Measurements from ENCODE around the gene PPP1R26. TPM values are rescaled to one million over a fixed set of nuclear protein-coding genes. Genes with fewer than 3 reads are reported as not detected.
A peak's percentile ranks its signal among the peaks of the same experiment; 100 is the strongest.
"Not testable (repeated sequence)": the region's sequence is repeated elsewhere in the genome, so short reads cannot be mapped to it uniquely, and the experiment has no call there.

Gene PPP1R26, protein sequence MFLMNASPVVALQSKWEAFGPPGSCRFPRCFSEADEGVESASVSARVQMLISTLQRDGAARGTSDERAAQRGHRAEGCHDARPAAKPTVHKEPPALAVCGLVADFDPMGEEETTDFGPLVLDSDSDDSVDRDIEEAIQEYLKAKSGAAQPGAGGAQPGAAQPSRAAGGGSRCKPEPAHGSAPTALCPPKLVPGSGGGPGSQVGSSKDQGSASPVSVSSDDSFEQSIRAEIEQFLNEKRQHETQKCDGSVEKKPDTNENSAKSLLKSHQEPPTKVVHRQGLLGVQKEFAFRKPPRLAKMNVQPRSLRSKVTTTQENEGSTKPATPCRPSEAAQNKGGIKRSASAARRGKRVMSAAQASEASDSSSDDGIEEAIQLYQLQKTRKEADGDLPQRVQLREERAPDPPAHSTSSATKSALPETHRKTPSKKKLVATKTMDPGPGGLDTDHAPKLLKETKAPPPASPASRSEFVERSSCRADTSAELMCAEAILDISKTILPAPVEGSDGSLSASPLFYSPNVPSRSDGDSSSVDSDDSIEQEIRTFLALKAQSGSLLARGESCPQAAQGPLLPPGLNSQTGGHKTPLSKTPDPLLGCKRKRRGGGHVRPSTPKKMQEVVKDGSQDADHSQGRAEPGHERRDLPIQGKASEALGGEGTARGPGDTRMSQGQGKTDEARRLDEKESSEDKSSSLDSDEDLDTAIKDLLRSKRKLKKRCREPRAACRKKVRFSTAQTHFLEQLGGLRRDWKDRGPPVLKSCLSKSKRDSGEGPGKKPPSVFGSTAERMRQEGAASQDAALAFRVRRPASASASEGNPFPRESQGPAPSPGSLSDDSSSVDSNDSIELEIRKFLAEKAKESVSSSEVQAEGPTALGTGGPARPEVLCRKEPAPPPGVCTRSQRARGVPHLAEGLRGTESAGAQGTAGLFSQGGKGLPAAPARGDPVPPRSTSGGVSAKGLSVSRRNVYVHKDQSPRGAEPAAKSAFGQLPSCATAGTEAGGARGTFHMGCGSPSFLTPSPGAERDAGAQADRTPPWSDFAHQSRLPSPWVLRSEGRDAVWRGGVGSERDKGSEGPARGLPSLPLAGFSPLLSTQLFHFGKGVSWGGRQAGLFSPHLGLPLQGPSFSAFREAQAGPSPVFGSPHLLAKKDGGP (N-terminal part only)
- total RNA-seq: 7.9 TPM

DNA sequence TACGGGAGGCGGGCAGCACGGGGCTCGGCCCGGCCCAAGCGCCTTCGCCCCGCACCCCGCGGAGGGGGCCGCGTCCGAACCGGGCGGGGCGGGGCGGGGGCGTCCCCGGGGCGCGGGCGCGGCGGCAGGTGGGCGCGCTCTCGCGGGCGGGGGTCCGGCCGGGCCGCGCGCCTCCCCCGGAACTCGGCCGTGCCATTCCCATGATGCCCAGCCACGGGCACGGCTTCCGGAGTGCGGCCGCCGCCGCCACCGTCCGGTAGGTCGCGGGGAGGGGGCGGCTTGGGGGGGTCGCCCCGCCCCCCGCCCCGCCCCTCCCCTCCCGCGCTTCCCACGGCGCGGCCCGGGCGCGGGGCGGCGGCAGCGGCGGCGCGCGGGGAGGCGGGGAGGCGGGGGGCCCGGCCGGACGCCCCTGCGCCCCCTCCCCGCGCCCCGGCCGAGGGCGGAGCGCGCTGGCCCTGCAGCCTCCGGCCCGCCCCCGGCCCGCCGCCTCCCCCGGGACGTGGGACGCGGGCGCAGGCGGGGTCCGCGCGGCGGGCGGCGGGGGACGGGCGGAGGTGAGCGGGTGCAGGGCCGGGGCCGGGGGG, at the start of gene PPP1R26:
TSS of gene PPP1R26 (plus strand) at position 314 of the 584 bp plus-strand sequence. CDS start 4,729 bp downstream, outside the sequence.
- intact Hi-C loops (cut with DNase I): no loop called here
- no peak for DNase-seq (ENCODE audit: extremely low spot score in 2 of 2)
- Histone ChIP-seq H3K27me3 (no peaks in the 10 kb centered on the region), H3K4me1 (peaks cover 14% of the 10 kb centered on the region), H3K9me3 (no peaks in the 10 kb centered on the region), H3K27ac (peak within 1 kb of the TSS; percentile 69), H3K36me3 (peaks cover 0 to 3% of the 10 kb centered on the region in 2 donors), H3K4me3 (peak within 1 kb of the TSS; percentile 55 to 90)
- TF ChIP-seq POLR2A (IDR thresholded peaks at IDR 0.05) (no peak), POLR2AphosphoS5 (IDR thresholded peaks at IDR 0.05; ENCODE audit: insufficient read depth in 1 of 2, low read depth in 1 of 2) (no peak)
- TF ChIP-seq, protein P1, sequence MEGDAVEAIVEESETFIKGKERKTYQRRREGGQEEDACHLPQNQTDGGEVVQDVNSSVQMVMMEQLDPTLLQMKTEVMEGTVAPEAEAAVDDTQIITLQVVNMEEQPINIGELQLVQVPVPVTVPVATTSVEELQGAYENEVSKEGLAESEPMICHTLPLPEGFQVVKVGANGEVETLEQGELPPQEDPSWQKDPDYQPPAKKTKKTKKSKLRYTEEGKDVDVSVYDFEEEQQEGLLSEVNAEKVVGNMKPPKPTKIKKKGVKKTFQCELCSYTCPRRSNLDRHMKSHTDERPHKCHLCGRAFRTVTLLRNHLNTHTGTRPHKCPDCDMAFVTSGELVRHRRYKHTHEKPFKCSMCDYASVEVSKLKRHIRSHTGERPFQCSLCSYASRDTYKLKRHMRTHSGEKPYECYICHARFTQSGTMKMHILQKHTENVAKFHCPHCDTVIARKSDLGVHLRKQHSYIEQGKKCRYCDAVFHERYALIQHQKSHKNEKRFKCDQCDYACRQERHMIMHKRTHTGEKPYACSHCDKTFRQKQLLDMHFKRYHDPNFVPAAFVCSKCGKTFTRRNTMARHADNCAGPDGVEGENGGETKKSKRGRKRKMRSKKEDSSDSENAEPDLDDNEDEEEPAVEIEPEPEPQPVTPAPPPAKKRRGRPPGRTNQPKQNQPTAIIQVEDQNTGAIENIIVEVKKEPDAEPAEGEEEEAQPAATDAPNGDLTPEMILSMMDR (IDR thresholded peaks at IDR 0.05): no peak

DNA sequence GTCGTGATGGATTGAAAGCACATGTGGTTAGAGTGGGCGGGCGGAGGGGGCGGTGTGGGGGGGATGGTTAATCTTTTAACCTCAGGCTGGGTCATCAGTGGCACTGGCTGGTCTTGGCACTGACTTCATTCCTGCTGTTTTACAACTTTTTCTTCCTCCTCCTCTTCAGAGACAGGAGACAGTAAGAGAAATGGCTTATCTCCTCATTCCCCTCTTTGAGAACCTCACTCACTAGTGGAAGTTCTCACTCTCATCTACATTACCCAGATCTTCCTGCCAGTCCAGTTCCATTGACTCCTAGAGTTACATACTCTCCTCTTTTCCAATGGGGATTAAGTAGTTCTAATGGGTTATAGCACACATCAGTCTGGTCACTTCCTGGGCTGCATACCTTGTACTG, 42.3 kb upstream of the PPP1R26 start:
- Histone ChIP-seq H3K9me3 (no peaks in the 10 kb centered on the region), H3K4me1 (no peaks in the 10 kb centered on the region), H3K36me3 (no peaks in the 10 kb centered on the region), H3K4me3 (no peak overlapping the region), H3K27ac (no peak overlapping the region), H3K27me3 (no peaks in the 10 kb centered on the region)
- DNase-seq (ENCODE audit: extremely low spot score in 2 of 2): no peak
- intact Hi-C loops (cut with DNase I): no loop called here
- no peak for TF ChIP-seq POLR2A (IDR thresholded peaks at IDR 0.05)
- TF ChIP-seq, protein P1 (IDR thresholded peaks at IDR 0.05): no peak
- no peak for TF ChIP-seq POLR2AphosphoS5 (IDR thresholded peaks at IDR 0.05; ENCODE audit: insufficient read depth in 1 of 2, low read depth in 1 of 2)

DNA sequence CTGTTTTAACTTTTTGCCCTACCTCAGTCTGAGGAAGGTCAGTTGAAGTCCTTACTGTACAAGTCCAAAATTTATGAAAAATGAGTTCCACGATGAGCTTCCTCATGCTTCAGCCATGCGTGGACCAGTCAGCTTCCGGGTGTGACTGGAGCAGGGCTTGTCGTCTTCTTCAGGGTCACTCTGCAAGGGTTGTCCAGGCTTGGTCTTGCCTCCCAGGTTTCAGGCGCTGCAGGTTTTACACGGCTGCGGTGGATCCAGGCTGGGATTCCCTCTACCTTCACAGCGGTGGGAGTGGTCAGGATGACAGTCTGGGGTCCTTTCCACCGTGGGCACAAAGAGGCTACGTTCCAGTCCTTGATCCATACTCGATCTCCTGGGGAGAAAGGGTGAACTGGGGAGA, 41.9 kb upstream of the PPP1R26 start:
- H3K4me3 ChIP-seq; DNase-seq (ENCODE audit: extremely low spot score in 2 of 2); H3K9me3 ChIP-seq; H3K36me3 ChIP-seq; H3K27me3 ChIP-seq; H3K27ac ChIP-seq; H3K4me1 ChIP-seq; intact Hi-C loops (cut with DNase I): not testable (repeated sequence)

DNA sequence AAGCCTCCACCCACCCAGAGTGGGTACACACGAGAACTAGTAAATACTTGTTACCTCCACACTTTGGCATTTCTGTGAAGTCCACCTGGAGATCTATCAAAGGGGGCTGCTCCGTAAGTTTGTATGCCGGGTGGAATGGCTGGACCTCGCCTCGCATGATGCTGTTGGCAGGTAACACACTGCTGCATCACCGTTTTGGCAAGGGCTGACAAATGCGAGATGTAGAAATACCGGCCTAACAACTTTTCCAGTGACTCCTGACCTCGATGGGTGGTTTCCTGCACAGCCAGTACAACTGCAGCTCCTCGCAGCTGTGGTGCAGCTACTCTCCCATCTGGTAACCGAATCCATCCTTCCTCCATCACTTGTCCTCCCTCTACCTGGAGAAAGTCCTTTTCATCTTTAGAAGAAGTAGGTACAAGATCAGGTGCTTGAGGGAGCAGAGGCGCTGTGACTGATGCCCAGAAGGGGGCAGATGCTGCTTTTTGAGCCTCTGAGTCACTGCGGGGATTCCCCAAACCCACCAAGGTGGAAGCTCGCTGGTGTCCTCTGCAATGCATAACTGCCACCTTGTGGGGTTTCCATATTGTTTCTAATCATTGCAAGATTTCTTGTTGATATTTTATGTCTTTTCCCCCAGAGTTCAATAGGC, 40.9 kb upstream of the PPP1R26 start:
- H3K27ac ChIP-seq; H3K4me3 ChIP-seq; H3K4me1 ChIP-seq; H3K36me3 ChIP-seq; DNase-seq (ENCODE audit: extremely low spot score in 2 of 2); H3K27me3 ChIP-seq; intact Hi-C loops (cut with DNase I); H3K9me3 ChIP-seq: not testable (repeated sequence)
- peak in 1 of 2 donors; percentile 11 for TF ChIP-seq POLR2AphosphoS5 (IDR thresholded peaks at IDR 0.05; ENCODE audit: insufficient read depth in 1 of 2, low read depth in 1 of 2)

DNA sequence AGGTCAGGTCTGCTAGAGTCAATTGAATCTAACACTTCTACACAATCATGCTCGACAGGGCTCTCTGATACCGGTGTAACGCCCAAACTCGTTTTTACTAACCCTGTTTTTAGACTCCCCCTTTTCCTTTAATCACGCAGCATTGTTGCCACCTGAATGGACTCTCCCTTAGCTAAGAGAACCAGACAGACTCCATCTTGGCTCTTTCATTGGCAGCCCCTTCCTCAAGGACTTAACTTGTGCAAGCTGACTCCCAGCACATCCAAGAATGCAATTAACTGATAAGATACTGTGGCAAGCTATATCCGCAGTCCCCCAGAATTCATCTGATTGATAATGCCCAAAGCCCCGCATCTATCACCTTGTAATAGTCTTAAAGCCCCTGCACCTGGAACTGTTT, 40.1 kb upstream of the PPP1R26 start:
- H3K4me1 ChIP-seq; H3K4me3 ChIP-seq; H3K36me3 ChIP-seq; intact Hi-C loops (cut with DNase I); H3K27ac ChIP-seq; DNase-seq (ENCODE audit: extremely low spot score in 2 of 2); H3K27me3 ChIP-seq; H3K9me3 ChIP-seq: not testable (repeated sequence)

DNA sequence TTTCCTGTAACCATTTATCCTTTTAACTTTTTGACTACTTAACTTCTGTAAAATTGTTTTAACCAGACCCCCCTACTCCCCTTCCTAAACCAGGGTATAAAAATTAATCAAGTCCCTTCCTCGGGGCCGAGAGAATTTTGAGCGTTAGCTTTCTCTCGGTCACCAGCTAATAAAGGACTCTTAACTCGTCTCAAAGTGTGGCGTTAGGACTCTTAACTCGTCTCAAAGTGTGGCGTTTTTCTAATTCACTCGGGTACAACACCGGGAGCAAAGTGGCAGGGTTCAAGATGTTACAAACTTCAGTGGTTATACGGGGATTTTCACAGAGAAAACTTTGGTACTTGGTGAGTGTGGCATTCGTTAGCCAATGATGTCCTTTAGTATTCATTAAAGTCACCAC, 39.7 kb upstream of the PPP1R26 start:
- Histone ChIP-seq H3K4me1 (no peaks in the 10 kb centered on the region), H3K9me3 (no peaks in the 10 kb centered on the region), H3K4me3 (no peak overlapping the region), H3K27ac (no peak overlapping the region), H3K36me3 (no peaks in the 10 kb centered on the region), H3K27me3 (no peaks in the 10 kb centered on the region)
- intact Hi-C loops (cut with DNase I): no loop called here
- TF ChIP-seq, protein P1 (IDR thresholded peaks at IDR 0.05): no peak
- TF ChIP-seq POLR2A (IDR thresholded peaks at IDR 0.05) (no peak), POLR2AphosphoS5 (IDR thresholded peaks at IDR 0.05; ENCODE audit: insufficient read depth in 1 of 2, low read depth in 1 of 2) (no peak)
- no peak for DNase-seq (ENCODE audit: extremely low spot score in 2 of 2)
